Stimulated activated CD4-positive, alpha-beta T cell treated with anti-CD3 and anti-CD28 coated beads, TNF-alpha, amount 100 ng/mL, for 48 hours (primary cell): ENCODE data around the gene SLC12A6.
"Not testable (repeated sequence)": the region's sequence is repeated elsewhere in the genome, so short reads cannot be mapped to it uniquely, and the experiment has no call there.

Experiments used
- DNase-seq, 3 donors: peaks; one replicate each; pipeline ENCODE4 v3.0.0-alpha.2; 2020; ENCODE audit warnings: low read depth in 3 of 3

The SLC12A6 gene

GRCh38 chr15:34337557-34338306, at the start of gene SLC12A6:
Gene SLC12A6 (minus strand): TSS chr15:34337781. CDS start chr15:34336680, 1,101 bp downstream.
- peak; percentile 79 to 88 (median 81) for DNase-seq

GRCh38 chr15:34381829-34382521, 44.4 kb upstream of the SLC12A6 start:
- DNase-seq: not testable (repeated sequence)

- not testable (repeated sequence) for DNase-seq
Observed at GRCh38 chr15:34380491-34380890, 42.9 kb upstream of the SLC12A6 start.

GRCh38 chr15:34376856-34377255, 39.3 kb upstream of the SLC12A6 start:
- DNase-seq: no peak

GRCh38 chr15:34375541-34375940, 38.0 kb upstream of the SLC12A6 start:
- not testable (repeated sequence) for DNase-seq

GRCh38 chr15:34374816-34375215, 37.2 kb upstream of the SLC12A6 start:
- no peak for DNase-seq

GRCh38 chr15:34373951-34374350, 36.4 kb upstream of the SLC12A6 start:
- DNase-seq: no peak

- DNase-seq: no peak
Observed at GRCh38 chr15:34370643-34371042, 33.1 kb upstream of the SLC12A6 start.

GRCh38 chr15:34370129-34370528, 32.5 kb upstream of the SLC12A6 start:
- no peak for DNase-seq

- DNase-seq: peak; percentile 79
Observed at GRCh38 chr15:34367101-34368081, 29.8 kb upstream of the SLC12A6 start, which contains the start of gene LPCAT4. Gene LPCAT4 (minus strand): TSS chr15:34367196. CDS start chr15:34367100, 96 bp downstream.

GRCh38 chr15:34366271-34367065, 28.9 kb upstream of the SLC12A6 start:
- DNase-seq: peak in 2 of 3 donors; percentile 8 to 47

GRCh38 chr15:34365836-34366235, 28.3 kb upstream of the SLC12A6 start:
- no peak for DNase-seq

GRCh38 chr15:34365091-34365825, 27.7 kb upstream of the SLC12A6 start:
- DNase-seq: no peak

GRCh38 chr15:34364041-34364440, 26.5 kb upstream of the SLC12A6 start:
- DNase-seq: no peak

- no peak for DNase-seq
Observed at GRCh38 chr15:34362047-34362773, 24.6 kb upstream of the SLC12A6 start.

- no peak for DNase-seq
Observed at GRCh38 chr15:34361278-34361677, 23.7 kb upstream of the SLC12A6 start.

GRCh38 chr15:34360298-34360697, 22.7 kb upstream of the SLC12A6 start:
- no peak for DNase-seq

GRCh38 chr15:34359416-34359815, 21.8 kb upstream of the SLC12A6 start:
- DNase-seq: no peak

- no peak for DNase-seq
Observed at GRCh38 chr15:34358948-34359347, 21.4 kb upstream of the SLC12A6 start.

GRCh38 chr15:34358367-34358766, 20.8 kb upstream of the SLC12A6 start:
- no peak for DNase-seq
